ENCODE results near the gene UPF2.

The UPF2 gene

DNA sequence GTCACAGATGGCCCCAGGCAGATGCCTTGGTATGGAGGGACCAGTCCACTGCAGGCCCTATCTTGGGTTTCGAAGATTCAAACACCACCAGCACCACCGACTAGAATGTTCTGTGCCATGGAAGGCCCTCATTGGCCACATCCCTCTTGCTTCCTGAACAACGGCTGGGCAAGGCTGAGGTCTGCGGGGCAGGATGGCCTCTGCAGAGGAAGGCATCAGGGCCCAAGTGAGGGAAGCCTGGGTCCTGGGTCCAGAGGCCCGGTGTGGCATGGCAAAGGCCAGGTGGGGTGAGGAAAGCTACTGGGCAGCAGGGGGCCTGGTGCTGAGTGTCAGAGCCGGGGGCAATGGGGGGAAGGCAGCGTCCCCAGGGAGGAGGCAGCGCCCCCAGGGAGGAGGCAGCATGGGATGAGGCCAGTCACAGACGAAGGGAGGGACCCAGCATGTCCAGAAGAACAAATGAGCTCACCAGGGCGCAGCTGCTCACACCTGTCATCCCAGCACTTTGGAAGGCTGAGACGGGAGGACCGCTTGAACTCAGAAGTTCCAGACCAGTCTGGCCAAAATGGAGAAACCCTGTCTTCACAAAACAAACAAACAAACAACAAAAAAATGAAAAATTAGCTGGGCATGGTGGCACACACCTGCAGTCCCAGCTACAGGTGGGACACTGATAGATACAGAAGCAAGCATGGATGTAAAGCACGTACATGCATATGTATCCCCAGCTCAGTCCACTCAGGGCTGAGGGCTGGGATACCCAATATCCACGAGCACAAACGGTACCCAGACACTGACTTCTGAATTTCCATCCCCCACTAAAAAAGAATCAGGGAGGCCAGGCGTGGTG lies 155.0 kb downstream of the UPF2 start:
- no peak for DNase-seq (ENCODE audit: low read depth)
- H3K4me3 ChIP-seq (ENCODE audit: low read length): no peak overlapping the region
- no peak for TF ChIP-seq CTCF (conservative IDR thresholded peaks at IDR 0.05; ENCODE audit: low read length)

- DNase-seq (ENCODE audit: low read depth): no peak
- no peak for TF ChIP-seq CTCF (conservative IDR thresholded peaks at IDR 0.05; ENCODE audit: low read length)
- no peak overlapping the region for H3K4me3 ChIP-seq (ENCODE audit: low read length)
Observed at GRCh38 chr10:11886851-11887250, 155.8 kb downstream of the UPF2 start.

DNA sequence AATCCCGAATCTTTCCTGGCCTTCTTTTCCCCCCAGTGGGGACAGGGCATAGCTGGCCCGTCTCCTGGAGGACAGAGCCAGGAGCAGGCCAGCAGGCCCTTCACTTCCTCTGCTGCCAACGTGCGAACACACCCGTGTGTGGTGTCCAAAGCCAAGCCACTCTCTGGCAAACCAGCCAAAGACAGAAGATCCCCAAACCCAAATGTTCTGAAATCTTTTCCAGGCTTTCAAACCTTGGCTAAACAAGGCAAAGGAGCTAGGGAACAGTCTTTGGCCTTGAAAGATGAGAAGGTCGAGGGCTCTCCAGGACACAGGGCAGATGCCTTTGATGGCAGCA lies 156.5 kb downstream of the UPF2 start:
- TF ChIP-seq CTCF (conservative IDR thresholded peaks at IDR 0.05; ENCODE audit: low read length): no peak
- DNase-seq (ENCODE audit: low read depth): no peak
- no peak overlapping the region for H3K4me3 ChIP-seq (ENCODE audit: low read length)

DNA sequence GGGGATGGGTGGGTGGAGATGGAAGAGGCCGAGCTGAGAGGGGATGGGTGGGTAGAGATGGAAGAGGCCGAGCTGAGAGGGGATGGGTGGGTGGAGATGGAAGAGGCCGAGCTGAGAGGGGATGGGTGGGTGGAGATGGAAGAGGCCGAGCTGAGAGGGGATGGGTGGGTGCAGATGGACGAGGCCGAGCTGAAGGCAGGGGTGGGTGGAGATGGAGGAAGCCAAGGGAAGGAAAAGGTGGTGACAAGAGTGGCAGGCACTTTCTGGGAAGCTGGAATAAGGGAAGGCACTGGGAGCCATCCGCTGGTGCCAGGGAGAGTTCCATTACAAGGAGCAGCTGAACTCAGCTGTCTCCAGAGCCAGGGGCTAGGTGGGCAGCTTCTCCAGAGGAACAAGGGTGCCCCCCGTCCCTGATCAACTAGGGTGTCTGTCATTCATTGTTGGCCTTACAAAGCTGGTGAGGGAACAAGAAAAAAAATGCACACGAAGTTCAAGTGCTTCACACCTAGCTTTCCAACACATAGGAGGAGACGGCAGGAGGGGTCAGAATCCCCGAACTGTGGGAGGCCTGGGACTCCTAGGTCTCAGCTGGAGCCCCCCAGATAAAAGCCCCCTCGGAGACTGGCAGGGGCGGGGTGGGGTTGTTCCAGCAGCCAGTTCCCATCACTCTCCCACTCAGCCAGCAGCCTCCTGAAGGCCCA lies 157.0 kb downstream of the UPF2 start:
- no peak for DNase-seq (ENCODE audit: low read depth)
- no peak overlapping the region for H3K4me3 ChIP-seq (ENCODE audit: low read length)
- TF ChIP-seq CTCF (conservative IDR thresholded peaks at IDR 0.05; ENCODE audit: low read length): no peak

DNA sequence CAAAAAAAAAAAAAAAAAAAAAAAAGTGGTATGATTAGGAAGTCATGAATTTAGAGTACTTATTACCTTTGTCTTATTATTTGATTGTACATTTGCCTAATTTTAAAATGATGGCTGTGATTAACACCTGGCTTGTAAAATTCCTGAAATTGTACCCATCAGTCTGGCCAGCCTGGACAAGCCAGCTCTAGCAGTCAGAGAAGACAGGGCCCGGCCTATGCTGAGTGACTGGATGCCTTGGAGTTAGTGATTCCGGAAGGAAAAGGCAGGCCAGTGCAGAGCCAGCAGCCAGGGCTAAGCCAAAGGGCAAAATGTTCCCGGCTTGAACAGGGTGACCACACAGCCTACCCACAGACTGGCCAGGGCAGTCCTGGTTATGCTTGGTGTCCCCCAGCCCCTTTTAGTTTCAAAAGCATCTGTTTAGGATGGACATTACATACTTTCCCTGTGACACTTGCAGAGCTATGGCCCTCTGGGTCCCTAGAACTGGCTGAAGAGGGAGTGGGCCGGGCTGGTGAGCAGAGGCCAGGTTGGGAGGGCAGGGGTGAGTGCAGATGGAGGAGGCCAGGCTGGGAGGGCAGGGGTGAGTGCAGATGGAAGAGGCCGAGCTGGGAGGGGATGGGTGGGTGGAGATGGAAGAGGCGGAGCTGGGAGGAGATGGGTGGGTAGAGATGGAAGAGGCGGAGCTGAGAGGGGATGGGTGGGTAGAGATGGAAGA lies 157.7 kb downstream of the UPF2 start:
- DNase-seq (ENCODE audit: low read depth): no peak
- no peak for TF ChIP-seq CTCF (conservative IDR thresholded peaks at IDR 0.05; ENCODE audit: low read length)
- H3K4me3 ChIP-seq (ENCODE audit: low read length): no peak overlapping the region

- DNase-seq (ENCODE audit: low read depth): no peak
- no peak overlapping the region for H3K4me3 ChIP-seq (ENCODE audit: low read length)
- TF ChIP-seq CTCF (conservative IDR thresholded peaks at IDR 0.05; ENCODE audit: low read length): no peak
Observed at GRCh38 chr10:11882646-11883375, 159.8 kb downstream of the UPF2 start.
